TTC549 (cell line): Measurements from ENCODE around the gene CENATAC.
"Not testable (repeated sequence)": the region's sequence is repeated elsewhere in the genome, so short reads cannot be mapped to it uniquely, and the experiment has no call there.

ENCODE experiments used
- FAIRE-seq: peaks from 2 replicates; lab custom pipeline; 2012; peaks lifted over from hg19 to GRCh38; lab: Jason Lieb, UNC

The CENATAC gene

DNA sequence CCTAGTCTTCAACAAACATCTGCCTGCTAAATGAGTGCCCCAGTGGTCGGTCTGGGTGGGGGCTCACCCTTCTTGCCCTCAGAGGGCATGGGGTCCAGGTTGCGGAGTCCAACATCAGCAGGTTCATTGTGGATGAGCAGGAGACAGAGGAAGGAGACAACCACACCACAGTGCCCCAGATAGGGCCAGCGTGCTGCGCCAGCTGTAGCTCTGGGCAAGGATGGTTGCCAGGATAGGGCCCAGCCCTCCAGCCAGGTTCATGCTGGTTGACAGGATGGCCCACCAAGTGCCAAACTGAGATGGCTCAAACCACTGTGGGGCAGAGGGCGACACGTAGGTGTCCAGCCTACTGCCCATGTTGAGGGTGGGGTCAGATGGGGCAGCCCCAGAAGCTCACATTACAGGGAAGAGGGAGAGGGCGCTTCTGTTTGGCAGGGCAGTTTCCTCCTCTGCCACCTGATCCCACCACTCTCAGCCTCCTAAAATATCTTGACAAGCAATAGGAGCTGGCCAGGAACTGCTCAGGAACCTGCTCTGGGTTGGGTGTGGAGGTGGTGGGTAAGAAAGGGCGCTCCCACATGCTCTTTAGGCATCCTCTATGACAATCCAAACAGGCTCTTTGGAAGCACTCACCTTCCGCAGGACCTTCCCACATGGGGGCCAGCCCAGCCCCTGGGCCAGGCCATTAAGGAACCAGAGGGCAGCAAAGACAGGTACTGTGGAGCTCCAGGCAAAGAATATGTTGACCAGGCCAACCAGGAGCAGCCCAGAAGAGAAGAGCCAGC lies 29.8 kb downstream of the CENATAC start:
- FAIRE-seq, result no peak

DNA sequence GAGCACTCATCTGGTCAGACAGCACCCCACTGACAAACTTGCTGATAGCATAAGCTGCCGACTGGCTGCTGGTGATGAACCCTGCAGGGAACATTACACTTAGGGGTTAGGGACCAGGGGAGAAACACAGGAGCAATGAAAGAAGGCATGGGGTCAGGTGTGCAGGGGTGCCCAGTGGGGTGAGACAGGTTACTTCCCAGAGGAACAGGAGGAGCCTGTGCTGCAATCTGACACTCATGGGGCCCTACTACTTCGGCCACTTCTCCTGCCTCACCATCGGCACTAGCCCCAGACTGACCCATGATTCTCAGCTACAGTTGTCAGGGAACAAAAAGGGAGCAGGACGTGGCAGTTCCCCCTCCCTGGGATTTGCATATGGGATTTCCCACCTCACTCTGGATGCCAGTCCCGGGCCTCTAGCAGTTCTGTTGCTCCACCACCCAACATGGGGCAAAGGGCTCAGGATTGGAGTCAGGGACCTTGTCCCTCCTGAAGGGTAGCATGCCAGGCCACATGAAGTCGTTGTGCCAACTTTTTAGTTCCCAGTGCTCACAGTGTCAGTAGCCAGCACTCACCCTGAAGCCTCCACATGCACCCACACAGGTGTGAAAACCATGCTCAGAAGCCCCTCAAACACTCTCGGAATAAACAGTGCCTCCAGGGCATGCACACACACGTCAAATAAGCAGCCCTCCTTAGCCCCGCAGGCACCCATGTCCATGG lies 30.6 kb downstream of the CENATAC start:
- FAIRE-seq, result no peak

DNA sequence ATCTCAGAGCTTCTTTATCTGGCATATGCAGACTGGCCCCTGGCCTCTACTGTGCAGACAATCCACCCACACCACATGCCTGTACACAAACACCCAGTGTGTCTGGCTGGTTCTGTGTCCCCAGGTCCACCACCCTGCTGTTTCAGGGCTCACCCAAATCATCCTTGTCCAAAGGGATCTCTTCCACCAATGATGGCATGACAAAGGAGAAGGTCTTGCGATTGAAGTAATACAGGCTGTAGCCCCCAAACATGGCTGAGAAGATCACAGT lies 31.1 kb downstream of the CENATAC start:
- no peak for FAIRE-seq

DNA sequence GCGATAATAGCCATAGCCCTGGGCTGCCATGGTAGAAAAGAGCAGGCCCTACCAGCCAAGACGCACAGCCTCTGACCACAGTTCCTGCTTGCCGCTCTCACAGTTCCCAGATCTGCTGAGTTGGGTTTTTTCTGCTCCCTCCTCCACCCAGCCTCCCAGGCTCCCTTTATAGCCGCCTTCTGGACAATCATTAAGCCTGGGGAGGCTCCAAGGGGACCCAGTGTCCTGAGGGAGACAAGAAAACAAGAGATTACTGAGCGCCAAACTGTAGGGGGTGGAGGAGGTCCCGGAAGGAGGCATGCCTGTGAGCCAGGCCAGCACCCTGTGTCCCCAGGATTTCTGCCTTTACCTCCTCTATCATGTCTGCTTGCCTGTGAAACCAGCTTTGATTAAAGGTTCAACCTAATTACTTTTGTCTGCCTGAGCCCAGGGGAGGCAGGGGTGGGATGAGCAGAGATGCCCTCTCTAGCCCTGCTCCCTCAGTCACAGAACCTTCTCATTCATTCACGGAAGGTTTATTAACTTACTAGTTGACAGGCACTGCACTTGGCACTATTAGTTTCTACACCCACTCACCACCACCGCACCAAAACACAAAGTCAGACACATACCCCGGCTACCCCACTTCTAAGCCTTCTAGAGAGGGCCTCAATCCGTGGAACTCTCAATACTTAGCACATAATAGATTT lies 31.5 kb downstream of the CENATAC start:
- no peak for FAIRE-seq

DNA sequence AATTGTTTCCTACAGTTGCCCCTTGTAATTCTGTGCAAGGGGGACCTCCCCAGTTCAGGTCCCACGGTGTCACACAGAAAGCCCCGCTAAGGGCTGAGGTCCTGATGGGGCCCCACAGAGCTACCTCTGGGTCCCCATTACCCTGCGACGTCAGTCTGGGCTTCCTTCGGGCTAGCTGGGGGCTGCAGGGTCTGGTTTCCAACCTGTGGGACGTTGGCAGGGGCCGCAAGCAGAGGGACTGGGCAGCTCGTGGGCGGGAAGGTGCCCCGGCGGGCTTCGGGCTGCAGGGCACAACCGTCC lies 32.0 kb downstream of the CENATAC start:
- FAIRE-seq, result no peak

DNA sequence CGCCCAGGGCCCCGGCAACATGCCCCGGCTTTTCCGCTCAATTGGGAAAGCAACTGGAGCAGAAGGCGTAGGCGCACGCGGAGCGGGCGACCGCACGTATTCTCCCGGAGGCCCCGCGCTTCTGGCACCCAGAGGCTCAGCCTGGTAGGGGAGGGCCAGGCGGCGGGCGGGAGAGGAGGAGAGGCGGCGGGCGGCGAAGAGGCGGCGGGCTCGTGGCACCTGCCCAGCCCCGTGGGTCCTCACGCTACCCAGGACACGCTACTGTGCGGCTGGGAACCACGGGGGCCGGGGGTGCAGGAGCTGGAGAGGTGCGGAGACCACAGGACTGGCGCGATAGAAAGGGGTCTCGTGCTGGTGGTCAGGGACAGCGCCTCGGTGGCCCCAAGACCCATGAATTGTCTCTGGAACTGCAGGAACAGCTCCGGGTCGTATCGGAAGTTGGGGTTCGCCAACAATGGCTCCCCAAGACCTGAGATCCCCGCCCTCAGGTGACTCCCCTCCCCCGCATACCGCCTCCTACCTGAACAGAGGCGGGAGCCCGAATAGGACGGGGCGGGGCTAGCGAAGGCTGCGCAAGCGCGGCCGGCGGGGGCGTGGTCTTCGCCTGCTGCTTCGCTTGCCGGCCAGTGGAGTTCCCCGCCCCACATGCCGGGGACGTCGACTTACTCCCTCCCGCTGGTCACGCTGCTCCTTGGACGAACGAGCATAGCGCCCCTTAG lies 32.5 kb downstream of the CENATAC start, which contains the start of gene SLC37A4:
TSS of gene SLC37A4 (minus strand) at position 549 of the 719 bp plus-strand sequence.
- peak; percentile 82 for FAIRE-seq

DNA sequence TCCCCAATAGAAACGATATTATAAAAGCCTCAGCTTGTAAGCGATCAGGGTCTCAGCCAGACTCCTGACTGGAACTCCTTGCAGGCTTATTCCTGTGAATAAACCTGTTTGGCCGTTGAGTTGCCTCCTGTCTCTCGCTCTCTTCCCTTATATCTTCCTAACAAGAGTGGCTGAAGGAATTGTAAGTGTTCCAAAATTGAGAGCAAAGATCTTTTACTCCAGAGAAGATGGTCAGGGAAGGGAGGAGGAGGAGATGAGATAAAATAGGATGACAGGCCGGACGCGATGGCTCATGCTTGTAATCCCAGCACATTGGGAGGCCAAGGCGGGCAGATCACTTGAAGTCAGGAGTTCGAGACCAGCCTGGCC lies 34.0 kb downstream of the CENATAC start:
- no peak for FAIRE-seq

DNA sequence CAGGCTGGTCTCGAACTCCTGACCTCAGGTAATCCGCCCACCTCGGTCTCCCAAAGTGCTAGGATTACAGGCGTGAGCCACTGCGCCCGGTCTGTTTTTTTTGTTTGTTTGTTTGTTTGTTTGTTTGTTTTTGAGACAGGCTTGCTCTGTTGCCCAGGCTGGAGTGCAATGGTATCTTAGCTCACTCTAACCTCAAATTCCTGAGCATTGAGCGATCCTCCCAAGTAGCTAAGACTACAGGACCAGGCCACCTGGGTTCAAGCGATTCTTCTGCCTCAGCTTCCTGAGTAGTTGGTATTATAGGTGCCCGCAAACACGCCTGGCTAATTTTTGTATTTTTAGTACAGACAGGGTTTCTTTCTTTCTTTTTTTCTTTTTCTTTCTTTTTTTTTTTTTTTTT lies 35.5 kb downstream of the CENATAC start:
- not testable (repeated sequence) for FAIRE-seq

DNA sequence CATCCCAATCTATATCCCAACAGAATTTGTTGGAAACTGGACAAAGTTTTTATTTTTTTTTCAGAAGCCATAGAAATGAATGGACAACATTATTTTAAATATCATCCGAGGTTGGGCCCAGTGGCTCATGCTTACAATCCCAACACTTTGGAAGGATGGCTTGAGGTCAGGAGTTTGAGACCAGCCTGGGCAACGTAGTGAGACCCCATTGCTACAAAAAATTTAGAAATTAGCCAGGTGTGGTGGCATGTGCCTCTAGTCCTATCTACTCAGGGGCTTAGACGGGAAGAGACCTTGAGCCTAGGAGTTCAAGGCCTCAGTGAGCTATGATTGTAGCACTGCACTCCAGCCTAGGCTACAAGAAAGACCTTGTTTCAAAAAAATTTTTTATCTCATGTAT lies 36.9 kb downstream of the CENATAC start:
- no peak for FAIRE-seq

DNA sequence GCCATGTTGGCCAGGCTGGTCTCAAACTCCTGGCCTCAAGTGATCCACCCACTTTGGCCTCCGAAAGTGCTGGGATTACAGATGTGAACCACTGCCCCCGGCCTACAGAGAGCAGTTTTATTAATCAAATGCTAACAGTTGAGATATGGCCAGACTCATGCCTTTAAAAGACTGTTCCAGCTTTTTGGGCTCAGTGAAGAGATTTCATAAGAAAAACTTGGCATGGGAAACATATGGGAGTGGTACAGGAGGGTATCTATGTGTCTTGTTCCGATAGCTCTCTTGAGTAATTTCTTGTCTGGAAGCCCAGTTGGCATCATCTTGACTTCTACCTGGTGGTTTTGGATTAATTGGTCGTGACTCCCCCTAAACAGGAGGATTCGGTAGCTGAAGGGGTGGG lies 40.9 kb downstream of the CENATAC start:
- no peak for FAIRE-seq

DNA sequence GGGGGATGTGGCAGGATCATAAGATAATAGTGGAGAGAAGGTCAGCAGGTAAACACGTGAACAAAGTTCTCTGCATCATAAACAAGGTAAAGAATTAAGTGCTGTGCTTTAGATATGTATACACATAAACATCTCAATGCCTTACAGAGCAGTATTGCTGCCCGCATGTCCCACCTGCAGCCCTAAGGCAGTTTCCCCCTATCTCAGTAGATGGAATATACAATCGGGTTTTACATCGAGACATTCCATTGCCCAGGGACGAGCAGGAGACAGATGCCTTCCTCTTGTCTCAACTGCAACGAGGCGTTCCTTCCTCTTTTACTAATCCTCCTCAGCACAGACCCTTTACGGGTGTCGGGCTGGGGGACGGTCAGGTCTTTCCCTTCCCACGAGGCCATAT lies 41.5 kb downstream of the CENATAC start:
- FAIRE-seq, result not testable (repeated sequence)

DNA sequence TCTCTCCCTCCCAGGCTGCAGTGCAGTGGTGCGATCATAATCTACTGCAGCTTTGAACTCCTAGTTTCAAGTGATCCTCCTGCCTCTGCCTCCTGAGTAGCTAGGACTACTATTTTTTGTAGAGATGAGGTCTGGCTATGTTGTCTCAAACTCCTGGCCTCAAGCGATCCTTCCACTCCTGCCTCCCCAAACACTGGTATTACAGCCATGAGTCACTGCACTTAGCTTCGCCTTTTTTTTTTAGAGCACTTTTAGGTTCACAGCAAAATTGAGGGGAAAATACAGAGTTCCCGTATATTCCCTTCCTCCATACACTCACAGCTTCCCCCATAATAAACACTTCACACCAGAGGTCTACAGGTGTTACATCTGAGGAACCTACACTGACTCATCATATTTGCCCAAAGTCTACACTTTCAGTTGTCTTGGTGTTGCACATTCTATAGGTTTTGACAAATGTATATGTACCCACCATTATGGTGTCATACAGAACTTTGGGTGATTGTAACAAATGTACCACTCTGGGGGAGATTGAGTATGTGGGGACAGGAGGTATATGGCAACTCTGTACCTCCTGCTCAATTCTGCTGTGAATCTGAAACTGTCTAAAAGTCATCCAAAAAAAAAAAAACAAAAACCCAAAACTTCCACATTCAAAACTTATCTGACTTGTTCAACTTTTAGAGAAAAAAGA lies 44.0 kb downstream of the CENATAC start:
- no peak for FAIRE-seq

DNA sequence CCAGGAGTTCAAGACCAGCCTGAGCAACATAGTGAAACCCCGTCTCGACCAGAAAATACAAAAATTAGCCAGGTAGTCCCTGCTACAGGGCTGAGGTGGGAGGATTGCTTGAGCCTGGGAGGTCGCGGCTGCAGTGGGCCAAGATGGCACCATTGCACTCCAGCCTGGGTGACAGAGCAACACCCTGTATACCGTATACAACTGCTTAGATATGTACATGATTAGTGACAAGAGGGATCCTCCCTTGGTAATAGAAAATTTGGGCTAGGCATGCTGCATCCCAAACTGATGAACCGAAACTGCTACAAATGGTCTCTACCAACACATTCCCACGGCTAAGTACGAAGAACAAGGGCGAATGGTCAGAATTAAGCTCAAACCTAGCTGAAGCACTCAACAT lies 45.0 kb downstream of the CENATAC start:
- FAIRE-seq, result no peak

DNA sequence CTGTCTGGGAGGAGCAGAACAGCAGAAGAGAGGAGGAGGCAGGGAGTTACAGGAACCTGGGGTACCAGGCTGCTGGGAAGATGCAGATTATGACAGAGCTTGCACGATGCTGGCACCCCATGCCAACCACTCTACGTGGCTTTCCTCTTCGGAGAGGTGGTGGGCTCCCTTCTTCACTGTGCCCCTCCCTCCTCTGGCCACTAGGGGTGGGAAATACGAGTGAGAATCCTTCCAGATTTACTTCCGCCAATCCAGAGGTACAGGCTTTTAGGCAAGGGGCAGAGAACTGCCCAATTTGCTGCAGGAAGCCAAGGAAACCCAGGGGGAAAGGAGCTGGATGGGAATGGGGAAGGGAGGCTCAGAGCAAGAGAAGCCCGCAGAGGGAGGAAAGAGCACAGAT lies 46.8 kb downstream of the CENATAC start:
- FAIRE-seq, result no peak

DNA sequence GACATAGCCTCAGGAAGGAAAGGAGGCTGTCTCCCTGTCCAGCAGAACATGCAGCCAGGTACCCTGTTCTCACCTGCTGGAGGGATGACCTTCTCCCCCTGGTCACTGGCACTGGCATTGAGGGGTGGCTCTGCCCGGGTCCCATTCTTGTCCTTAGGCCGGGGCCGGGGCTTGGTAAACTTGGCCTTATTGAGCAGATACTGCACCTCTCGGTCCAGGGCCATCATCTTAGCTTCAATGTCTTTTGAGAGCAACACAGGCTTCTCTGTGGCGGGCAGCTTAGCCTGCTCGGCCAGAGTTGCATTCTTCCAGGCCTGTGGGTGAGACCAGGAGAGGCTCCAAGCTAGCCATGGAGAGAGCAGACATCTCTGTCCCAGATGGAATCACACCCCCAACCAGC lies 48.6 kb downstream of the CENATAC start:
- no peak for FAIRE-seq

DNA sequence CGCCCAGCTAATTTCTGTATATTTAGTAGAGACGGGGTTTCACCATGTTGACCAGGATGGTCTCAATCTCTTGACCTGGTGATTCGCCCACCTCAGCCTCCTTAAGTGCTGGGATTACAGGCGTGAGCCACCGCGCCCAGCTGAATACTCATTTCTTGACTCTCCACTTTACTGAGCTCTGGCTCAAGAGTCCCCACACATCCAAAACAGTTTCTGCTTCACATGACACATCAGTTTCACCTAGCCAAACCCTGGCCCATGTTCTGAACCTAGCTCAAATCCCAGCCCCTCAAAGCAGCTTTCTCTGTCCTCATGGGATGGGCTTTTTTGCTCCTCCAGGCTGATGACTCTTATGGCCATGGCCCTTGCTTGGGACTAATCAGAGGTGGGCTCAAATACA lies 49.3 kb downstream of the CENATAC start:
- no peak for FAIRE-seq

DNA sequence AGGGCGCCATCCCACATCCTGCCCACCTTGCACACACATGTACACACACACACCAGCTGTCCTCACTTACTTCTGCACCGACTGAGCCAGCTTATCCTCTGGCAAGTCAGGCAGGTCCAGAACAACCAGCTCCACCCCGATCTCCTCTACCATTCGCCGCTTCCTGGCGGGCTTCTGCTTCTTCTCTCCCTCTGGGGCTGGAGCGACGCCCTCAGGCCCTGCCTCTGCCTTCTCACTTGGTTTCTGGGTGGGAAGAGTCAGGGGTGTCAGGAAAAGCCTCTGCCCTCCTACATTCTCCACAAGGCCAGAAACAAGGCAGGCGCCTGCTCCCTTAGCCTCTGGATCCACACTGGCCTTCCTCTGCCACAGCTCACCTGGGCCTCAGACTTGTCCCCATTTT lies 50.7 kb downstream of the CENATAC start:
- FAIRE-seq, result no peak

DNA sequence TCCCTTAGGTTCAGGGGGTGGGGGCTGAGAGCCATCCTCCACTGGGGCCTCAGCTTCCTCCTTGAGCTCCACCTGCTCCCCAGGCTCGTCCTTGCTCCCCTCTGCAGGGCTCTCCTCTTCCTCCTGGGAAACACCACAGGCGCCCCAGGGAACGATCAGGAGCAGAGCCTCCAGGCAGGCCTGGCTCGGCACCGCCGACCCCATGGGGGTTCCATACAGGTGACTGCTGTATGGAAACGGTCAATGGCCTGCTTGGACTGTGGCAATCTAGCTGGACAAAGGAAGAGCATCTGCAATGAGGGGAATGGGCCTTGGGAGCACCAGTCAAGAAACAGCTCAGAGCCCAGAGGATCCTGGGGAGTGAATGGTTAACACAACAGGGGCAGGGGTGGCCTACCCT lies 51.1 kb downstream of the CENATAC start:
- FAIRE-seq, result no peak

DNA sequence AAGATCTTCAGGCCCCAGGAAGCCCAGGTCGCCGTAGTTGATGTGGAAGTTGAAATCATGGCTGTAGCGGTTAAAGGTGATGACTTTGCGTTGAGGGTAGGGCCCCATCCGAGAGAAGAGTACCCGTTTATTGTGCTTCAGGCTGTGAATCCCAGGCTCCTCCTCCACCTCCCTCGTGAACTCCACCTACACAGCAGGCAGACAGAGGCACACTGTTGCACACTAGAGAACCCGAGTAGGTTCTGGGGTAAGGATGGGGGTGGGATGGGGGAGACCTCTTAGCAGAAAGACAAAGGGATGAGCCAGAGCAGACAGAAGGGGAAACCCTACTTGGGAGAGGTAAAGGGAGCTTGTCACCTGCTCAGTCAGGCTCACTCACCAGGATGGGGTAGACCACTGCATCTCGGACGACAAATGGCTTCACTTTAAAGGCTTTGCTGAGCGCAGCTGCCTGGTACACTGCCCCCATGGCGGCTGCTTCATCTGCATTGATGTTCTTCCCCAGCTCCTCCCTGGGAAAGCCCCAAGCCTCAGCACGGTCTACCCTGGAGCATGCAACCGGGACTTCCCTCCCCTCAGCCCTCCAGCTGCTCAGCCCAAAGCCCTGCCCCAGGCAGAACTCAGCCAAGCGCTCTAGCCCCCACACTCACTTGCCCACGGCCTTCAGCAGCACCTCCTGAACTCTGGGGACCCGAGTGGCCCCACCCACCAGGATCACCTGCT lies 53.7 kb downstream of the CENATAC start:
- FAIRE-seq, result no peak

DNA sequence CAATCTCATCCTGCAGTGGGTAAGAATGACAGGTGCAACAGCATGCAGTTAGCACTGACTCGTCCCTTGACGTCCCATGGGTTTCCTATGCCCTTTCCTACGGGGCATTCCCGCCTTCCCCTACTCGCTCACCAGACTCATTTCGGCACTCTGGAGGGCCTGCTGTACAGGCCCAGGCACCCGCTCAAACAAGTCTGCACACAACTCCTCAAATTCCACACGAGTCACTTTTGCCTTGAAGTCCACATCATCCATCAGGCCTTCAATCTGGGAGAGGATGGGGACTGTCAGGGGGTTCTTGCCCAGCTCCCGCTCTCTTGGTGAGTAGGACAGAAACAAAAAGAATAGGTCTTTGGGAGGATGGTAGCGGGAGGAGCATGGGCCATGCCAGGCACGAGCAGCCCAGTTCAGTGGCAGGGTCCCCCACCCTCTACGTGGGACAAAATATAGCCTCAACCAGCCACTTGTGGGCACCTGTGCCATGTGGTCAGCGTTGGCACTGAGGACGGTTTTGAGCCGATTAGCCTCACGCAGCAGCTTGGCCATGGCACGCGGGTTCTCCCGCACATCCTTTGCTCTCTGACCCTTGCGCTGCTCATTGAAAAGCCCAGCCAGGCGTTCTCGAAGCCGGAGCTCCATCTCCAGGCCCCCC lies 54.4 kb downstream of the CENATAC start:
- no peak for FAIRE-seq

DNA sequence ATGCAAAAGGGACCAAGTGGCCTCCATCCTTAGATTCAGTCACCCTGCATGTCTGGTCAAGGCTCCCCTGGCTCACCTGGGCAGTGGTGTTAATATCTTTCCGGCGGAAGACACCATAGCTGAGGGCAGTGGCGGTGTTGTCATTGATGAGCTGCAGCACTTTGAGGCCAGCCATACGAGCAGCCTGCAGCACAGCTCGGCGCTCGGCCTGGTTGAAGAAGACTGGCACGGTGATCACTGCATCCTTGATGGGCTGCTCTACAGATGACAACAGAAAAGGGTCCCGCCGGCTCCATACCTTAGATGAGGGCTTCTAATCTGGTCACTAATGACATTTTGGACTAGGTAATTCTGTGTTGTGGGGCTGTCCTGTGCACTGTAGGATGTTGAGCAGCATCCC lies 56.5 kb downstream of the CENATAC start:
- FAIRE-seq, result no peak
